H1 (cell line): ENCODE results near the gene UAP1. TPM values are rescaled to one million over a fixed set of nuclear protein-coding genes. Genes with fewer than 3 reads are reported as not detected.

ENCODE experiments used
- CTCF ChIA-PET: fragments of 300-600 bp; sonication (Branson Sonifier 250); formaldehyde crosslinking; loops from one replicate; lab custom pipeline; 2021; ENCODE audit not compliant: partially characterized antibody; lab: Charles Lee
- POLR2A ChIA-PET: fragments of 300-600 bp; sonication (Branson Sonifier 250); formaldehyde crosslinking; loops from one replicate; lab custom pipeline; 2021; ENCODE audit warnings: inconsistent platforms; ENCODE audit not compliant: partially characterized antibody; lab: Charles Lee
- DNase-seq, 2 experiments: peaks; one replicate each; pipeline versions ENCODE4 v3.0.0 to v3.0.0-alpha.2; 2010 to 2022; ENCODE audit warnings: low spot score in 2 of 2, low read depth in 1 of 2, mixed read lengths in 1 of 2
- FAIRE-seq: peaks from 2 replicates; lab custom pipeline; 2011; peaks lifted over from hg19 to GRCh38; lab: Jason Lieb, UNC
- H2AFZ ChIP-seq: 2 replicates; pipeline ENCODE4 v1.8.1; 2012; ENCODE audit warnings: low read length, inconsistent platforms
- H2AK5ac ChIP-seq: 2 replicates; pipeline ENCODE4 v1.6.1; 2013; ENCODE audit warnings: low read depth, low read length
- H2BK120ac ChIP-seq: replicated peaks from 2 replicates; pipeline ENCODE3; 2013; ENCODE audit warnings: low read depth, low read length, inconsistent platforms
- H2BK12ac ChIP-seq: 2 replicates; pipeline ENCODE4 v1.6.1; 2013; ENCODE audit warnings: low read depth, low read length
- H2BK15ac ChIP-seq: 2 replicates; pipeline ENCODE4 v1.6.1; 2013; ENCODE audit warnings: low read length
- H2BK20ac ChIP-seq: 2 replicates; pipeline ENCODE4 v1.6.1; 2013; ENCODE audit warnings: low read length
- H2BK5ac ChIP-seq: 2 replicates; pipeline ENCODE4 v1.6.1; 2013; ENCODE audit warnings: low read depth, low read length
- H3K14ac ChIP-seq: 2 replicates; pipeline ENCODE4 v1.6.1; 2013; ENCODE audit warnings: inconsistent platforms; ENCODE audit not compliant: insufficient read length
- H3K18ac ChIP-seq: 2 replicates; pipeline ENCODE4 v1.6.1; 2013; ENCODE audit warnings: low read length; ENCODE audit errors: extremely low read depth
- H3K23ac ChIP-seq: 2 replicates; pipeline ENCODE4 v1.6.1; 2013; ENCODE audit warnings: inconsistent platforms; ENCODE audit not compliant: insufficient read length
- H3K23me2 ChIP-seq: 2 replicates; pipeline ENCODE4 v1.6.1; 2013; ENCODE audit warnings: low read depth, low read length
- H3K27ac ChIP-seq: 2 replicates; pipeline ENCODE4 v1.6.1; 2011; ENCODE audit warnings: low read depth, low read length, inconsistent platforms
- H3K27me3 ChIP-seq, 4 experiments: replicated peaks in 1 of 4; 1 replicate in 1 of 4; 2 replicates in 3 of 4; pipeline versions ENCODE4 v1.6.1 to v1.8.1; 2011 to 2013; ENCODE audit warnings: low read length in 3 of 4, mild to moderate bottlenecking in 3 of 4, inconsistent platforms in 2 of 4, mixed read lengths in 2 of 4, moderate library complexity in 1 of 4; ENCODE audit not compliant: control insufficient read depth in 3 of 4, insufficient read depth in 3 of 4; ENCODE audit errors: extremely low read depth in 1 of 4
- H3K36me3 ChIP-seq, 4 experiments: 2 replicates each; pipeline versions ENCODE4 v1.6.1 to v1.8.1; 2011 to 2013; ENCODE audit warnings: mild to moderate bottlenecking in 4 of 4, low read length in 3 of 4, moderate library complexity in 2 of 4, control low read depth in 1 of 4, inconsistent platforms in 1 of 4; ENCODE audit not compliant: insufficient read depth in 4 of 4, control insufficient read depth in 2 of 4
- H3K4ac ChIP-seq: replicated peaks from 2 replicates; pipeline ENCODE3; 2013; ENCODE audit warnings: low read length, low read depth, mixed read lengths, inconsistent platforms; ENCODE audit not compliant: insufficient read length
- H3K4me1 ChIP-seq, 4 experiments: replicated peaks in 1 of 4; 1 replicate in 1 of 4; 2 replicates in 3 of 4; pipeline versions ENCODE4 v1.6.1 to v1.8.1; 2011 to 2013; ENCODE audit warnings: low read length in 3 of 4, inconsistent platforms in 2 of 4, mixed read lengths in 1 of 4; ENCODE audit not compliant: insufficient read depth in 4 of 4, control insufficient read depth in 3 of 4
- H3K4me2 ChIP-seq, 2 experiments: 2 replicates each; pipeline versions ENCODE4 v1.6.1 to v1.8.1; 2011 to 2013; ENCODE audit warnings: low read depth in 2 of 2, low read length in 2 of 2, control low read depth in 1 of 2, inconsistent platforms in 1 of 2, mild to moderate bottlenecking in 1 of 2; ENCODE audit not compliant: insufficient read depth in 1 of 2
- H3K4me3 ChIP-seq, 4 experiments: fragments of 200-600, 300-600 bp in 1 of 4; sonication (generic), shearing (Covaris generic), sonication (Bioruptor Twin) in 1 of 4; 2 replicates each; pipeline versions ENCODE4 v1.5.1 to v1.8.1; 2011 to 2016; ENCODE audit warnings: low read length in 4 of 4, low read depth in 3 of 4, control low read depth in 2 of 4, inconsistent platforms in 2 of 4, mild to moderate bottlenecking in 2 of 4, mixed read lengths in 1 of 4, moderate library complexity in 1 of 4; ENCODE audit not compliant: insufficient read depth in 2 of 4; ENCODE audit errors: extremely low read depth in 1 of 4
- H3K56ac ChIP-seq: replicated peaks from 2 replicates; pipeline ENCODE3; 2013; ENCODE audit warnings: low read depth, mild to moderate bottlenecking, mixed read lengths, low read length, inconsistent platforms; ENCODE audit not compliant: insufficient read length
- H3K79me1 ChIP-seq: 2 replicates; pipeline ENCODE4 v1.6.1; 2013; ENCODE audit warnings: low read depth, low read length, control low read depth
- H3K79me2 ChIP-seq, 2 experiments: 2 replicates each; pipeline versions ENCODE4 v1.6.1 to v1.8.1; 2012 to 2013; ENCODE audit warnings: low read length in 2 of 2, mild to moderate bottlenecking in 2 of 2, inconsistent platforms in 1 of 2; ENCODE audit not compliant: insufficient read depth in 2 of 2, control insufficient read depth in 1 of 2
- H3K9ac ChIP-seq, 4 experiments: replicated peaks in 1 of 4; 1 replicate in 1 of 4; 2 replicates in 3 of 4; pipeline versions ENCODE4 v1.6.1 to v1.8.1; 2011 to 2013; ENCODE audit warnings: low read depth in 3 of 4, low read length in 3 of 4, control low read depth in 2 of 4, mild to moderate bottlenecking in 2 of 4, moderate library complexity in 2 of 4, inconsistent platforms in 1 of 4; ENCODE audit errors: extremely low read depth in 1 of 4
- H3K9me3 ChIP-seq, 2 experiments: 2 replicates each; pipeline versions ENCODE4 v1.6.1 to v1.8.1; 2012 to 2013; ENCODE audit warnings: mild to moderate bottlenecking in 2 of 2, moderate library complexity in 2 of 2, control low read depth in 1 of 2, inconsistent platforms in 1 of 2, low read depth in 1 of 2, low read length in 1 of 2, mixed read lengths in 1 of 2; ENCODE audit not compliant: insufficient read depth in 2 of 2
- H4K20me1 ChIP-seq, 2 experiments: replicated peaks in 1 of 2; 2 replicates each; pipeline versions ENCODE3 to v1.8.1; 2011 to 2013; ENCODE audit warnings: inconsistent platforms in 2 of 2, low read length in 2 of 2, mild to moderate bottlenecking in 1 of 2; ENCODE audit not compliant: insufficient read depth in 2 of 2, control insufficient read depth in 1 of 2
- H4K5ac ChIP-seq: 2 replicates; pipeline ENCODE4 v1.6.1; 2013; ENCODE audit warnings: low read length, low read depth, mixed read lengths, inconsistent platforms; ENCODE audit not compliant: insufficient read length
- H4K8ac ChIP-seq: 2 replicates; pipeline ENCODE4 v1.8.0; 2013; ENCODE audit warnings: mild to moderate bottlenecking, moderate library complexity, low read length, inconsistent platforms; ENCODE audit not compliant: insufficient read depth; ENCODE audit errors: extremely low read depth
- H4K91ac ChIP-seq: replicated peaks from 2 replicates; pipeline ENCODE3; 2013; ENCODE audit warnings: low read length, mixed read lengths, inconsistent platforms; ENCODE audit not compliant: insufficient read length
- ATF2 ChIP-seq: IDR thresholded peaks from 2 replicates; pipeline ENCODE4 v1.6.1; 2012; ENCODE audit warnings: low read length, inconsistent platforms
- HDAC6 ChIP-seq: IDR thresholded peaks from one replicate; pipeline ENCODE4 v1.7.1; 2012; ENCODE audit warnings: low read depth, mild to moderate bottlenecking, inconsistent platforms, low read length, moderate library complexity
- RBBP5 ChIP-seq: IDR thresholded peaks from 2 replicates; pipeline ENCODE4 v1.7.1; 2012; ENCODE audit warnings: low read depth, mild to moderate bottlenecking, inconsistent platforms, low read length, moderate library complexity, borderline replicate concordance
- SIRT6 ChIP-seq: IDR thresholded peaks from one replicate; pipeline ENCODE4 v1.7.1; 2012; ENCODE audit warnings: low read length, inconsistent platforms
- WGBS, 2 experiments: shearing (Covaris generic) in 1 of 2; methylation state at CpG; one replicate each; pipeline versions ENCODE4 v1.1.6 to v1.1.7; 2013 to 2015; ENCODE audit warnings: low lambda C conversion rate in 2 of 2, mixed read lengths in 2 of 2, inconsistent platforms in 1 of 2, low coverage in 1 of 2, missing lambda C conversion rate in 1 of 2; ENCODE audit not compliant: insufficient replicate concordance in 2 of 2, insufficient coverage in 1 of 2, insufficient read length in 1 of 2; ENCODE audit errors: extremely low coverage in 1 of 2, missing lambda C conversion rate in 1 of 2; 5-methylcytosine and 5-hydroxymethylcytosine counted together
- polyA plus RNA-seq, 7 experiments: library from polyadenylated mRNA; depleted of rRNA in 3 of 7; stranded (reverse) in 5 of 7; unstranded in 2 of 7; fragments of >200 nt in 5 of 7; fragments of 200-250 nt in 2 of 7; gene quantifications; 1 replicate in 5 of 7; 2 replicates in 1 of 7; 4 replicates in 1 of 7; pipeline versions ENCODE4 v1.2.1 to v1.2.3, GENCODE V29; 2011 to 2013; ENCODE audit warnings: missing spikeins in 2 of 7, mixed read lengths in 2 of 7
- total RNA-seq: library from RNA; stranded (reverse); fragmentation: NEBNext Ultra II Directional; extraction: Animal tissue kit (Norgen Biotek cat#: 25700); gene quantifications from 2 replicates; pipeline ENCODE4 v1.2.1, GENCODE V29; 2021

The UAP1 gene
- total and polyA plus RNA-seq, 2 of the 8 experiments (the other 6 are each of a cell fraction or from before 2014, with no cell fraction given), result 9.4 to 32.9 TPM

- Histone ChIP-seq H2BK12ac (no peak overlapping the region), H3K18ac (no peak overlapping the region), H4K8ac (no peak overlapping the region), H3K4ac (no peak overlapping the region), H4K91ac (no peak overlapping the region), H3K14ac (no peak overlapping the region), H3K27ac (no peak overlapping the region), H3K27me3 (no peaks in the 10 kb centered on the region), H3K23me2 (no peaks in the 10 kb centered on the region), H3K23ac (no peak overlapping the region), H3K4me3 (no peak overlapping the region), H3K9ac (no peak overlapping the region), H2BK20ac (no peak overlapping the region), H4K20me1 (no peaks in the 10 kb centered on the region), H2BK120ac (no peak overlapping the region), H2AK5ac (no peak overlapping the region), H3K9me3 (no peaks in the 10 kb centered on the region), H3K4me2 (no peak overlapping the region), H3K4me1 (no peaks in the 10 kb centered on the region), H3K56ac (no peak overlapping the region), H3K36me3 (no peaks in the 10 kb centered on the region), H4K5ac (no peak overlapping the region), H3K79me1 (no peaks in the 10 kb centered on the region), H2AFZ (no peak overlapping the region; the same call in 1 of the 2 replicates), H2BK5ac (no peak overlapping the region), H2BK15ac (no peak overlapping the region), H3K79me2 (no peaks in the 10 kb centered on the region)
- no peak for DNase-seq
- FAIRE-seq, result no peak
- ChIA-PET CTCF (no interaction called here), POLR2A (no interaction called here)
- WGBS, 2 experiments, result 89% methylated on average over 1 of the region's 1 CpG; no CpG with 5 or more reads in 1 of the 2 experiments
- no peak for TF ChIP-seq ATF2
- no peak for TF ChIP-seq HDAC6
- TF ChIP-seq RBBP5, result no peak
- TF ChIP-seq SIRT6, result no peak
Measured at GRCh38 chr1:162550925-162551324, 10.6 kb upstream of the UAP1 start.
